ENCODE results near the gene SNTN. TPM values are rescaled to one million over a fixed set of nuclear protein-coding genes. Genes with fewer than 3 reads are reported as not detected.

SNTN gene
- total RNA-seq (2016; rRNA removed; fragmentation: Illumina TruSeq; extraction: Trizol), result not detected in 2 replicates
- not detected in 2 replicates for total RNA-seq (2016; cell fraction: cytosol; rRNA removed; fragmentation: Illumina TruSeq; extraction: Trizol; ENCODE audit: low read depth)
- total RNA-seq (2016; cell fraction: insoluble cytoplasmic fraction; rRNA removed; fragmentation: Illumina TruSeq; extraction: Trizol), result not detected in 2 replicates
- not detected in 2 replicates for total RNA-seq (2016; cell fraction: membrane; rRNA removed; fragmentation: Illumina TruSeq; extraction: Trizol)
- total RNA-seq (2016; cell fraction: nucleus; rRNA removed; fragmentation: Illumina TruSeq; extraction: Trizol), result not detected in 2 replicates
- polyA plus RNA-seq (2011; rRNA removed), result not detected in 2 replicates
- polyA plus RNA-seq (2011; cell fraction: cytosol; rRNA removed), result not detected in 2 replicates
- not detected in 2 replicates for polyA plus RNA-seq (2011; cell fraction: nucleus; rRNA removed)
- polyA plus RNA-seq (2012), result not detected in 2 replicates
- not detected in 2 replicates for polyA plus RNA-seq (2016; cell fraction: cytosol; fragmentation: Illumina TruSeq; extraction: Trizol; ENCODE audit: low read depth)
- polyA plus RNA-seq (2016; cell fraction: insoluble cytoplasmic fraction; fragmentation: Illumina TruSeq; extraction: Trizol; ENCODE audit: low read depth), result not detected in 2 replicates
- polyA plus RNA-seq (2016; cell fraction: membrane; fragmentation: Illumina TruSeq; extraction: Trizol; ENCODE audit: low read depth), result not detected in 2 replicates
- not detected in 2 replicates for polyA plus RNA-seq (2016; cell fraction: nucleus; fragmentation: Illumina TruSeq; extraction: Trizol; ENCODE audit: insufficient read depth, low read depth)
- polyA minus RNA-seq (2011; rRNA and poly(A)+ RNA removed; ENCODE audit: low replicate concordance), result not detected in 2 replicates
- polyA minus RNA-seq (2011; cell fraction: cytosol; rRNA and poly(A)+ RNA removed), result not detected in 2 replicates
- not detected in 2 replicates for polyA minus RNA-seq (2011; cell fraction: nucleus; rRNA and poly(A)+ RNA removed)
- Bru-seq, nascent RNA, result not detected
- BruChase-seq, experiment 1, labeled RNA remaining after a 6-hour chase, result not detected
- not detected for BruChase-seq, experiment 2, labeled RNA remaining after a 2-hour chase
- long read RNA-seq, experiment 1, result 0 reads
- long read RNA-seq, experiment 2, result 0 reads

DNA sequence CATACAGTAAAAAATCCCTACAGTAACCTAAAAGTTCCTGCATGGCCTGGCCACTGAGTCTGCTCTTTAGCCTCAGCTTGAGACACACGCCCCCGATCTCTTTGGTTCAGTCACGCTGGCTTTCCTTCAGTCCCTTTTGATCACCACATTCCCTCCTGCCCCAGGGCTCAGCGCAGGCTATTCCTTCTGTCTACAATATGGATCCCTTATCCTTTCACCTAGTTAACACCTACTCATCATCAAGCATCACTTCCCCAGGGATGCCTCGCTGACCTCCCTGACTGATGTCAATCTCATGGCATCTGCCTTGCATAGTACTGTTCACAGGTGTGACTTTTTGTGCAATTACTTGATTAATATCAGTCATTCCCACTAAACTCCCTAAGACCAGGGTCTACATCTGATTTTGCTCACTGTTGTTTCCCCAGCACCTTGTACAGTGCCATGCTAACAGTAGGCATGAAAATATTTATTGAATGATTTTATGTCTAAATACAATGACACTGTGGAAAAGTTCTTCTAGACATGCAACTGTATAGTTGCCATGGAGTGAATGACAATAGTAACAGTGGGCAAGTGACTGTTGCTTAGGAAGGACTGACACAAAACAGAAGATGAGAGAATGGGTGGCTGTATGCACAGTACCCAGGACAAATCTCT lies at the start of gene SNTN:
Gene SNTN, plus strand, starts transcription at position 610 of the 660 bp plus-strand sequence. Its CDS starts 13 bp downstream, at position 623.
- no peak within 1 kb of the TSS for H3K9ac ChIP-seq (ENCODE audit: insufficient read depth, low read depth, low read length)
- TF ChIP-seq ZNF326 (CRISPR knock-in tag; IDR thresholded peaks at IDR 0.05; ENCODE audit: borderline replicate concordance), result no peak
- TF ChIP-seq XBP1 (CRISPR knock-in tag; IDR thresholded peaks at IDR 0.05), result no peak
- TF ChIP-seq, protein P1, sequence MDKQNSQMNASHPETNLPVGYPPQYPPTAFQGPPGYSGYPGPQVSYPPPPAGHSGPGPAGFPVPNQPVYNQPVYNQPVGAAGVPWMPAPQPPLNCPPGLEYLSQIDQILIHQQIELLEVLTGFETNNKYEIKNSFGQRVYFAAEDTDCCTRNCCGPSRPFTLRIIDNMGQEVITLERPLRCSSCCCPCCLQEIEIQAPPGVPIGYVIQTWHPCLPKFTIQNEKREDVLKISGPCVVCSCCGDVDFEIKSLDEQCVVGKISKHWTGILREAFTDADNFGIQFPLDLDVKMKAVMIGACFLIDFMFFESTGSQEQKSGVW (CRISPR knock-in tag; IDR thresholded peaks at IDR 0.05; ENCODE audit: borderline replicate concordance), result no peak
- TF ChIP-seq KLF15 (CRISPR knock-in tag; IDR thresholded peaks at IDR 0.05; ENCODE audit: borderline replicate concordance), result no peak
- TF ChIP-seq THAP11 (CRISPR knock-in tag; IDR thresholded peaks at IDR 0.05), result no peak
- no peak for TF ChIP-seq ZBTB20 (CRISPR knock-in tag; IDR thresholded peaks at IDR 0.05; ENCODE audit: borderline replicate concordance, low read depth)
- no peak for TF ChIP-seq MZF1 (CRISPR knock-in tag; IDR thresholded peaks at IDR 0.05; ENCODE audit: borderline replicate concordance)
- no peak for TF ChIP-seq ZNF737 (CRISPR knock-in tag; IDR thresholded peaks at IDR 0.05; ENCODE audit: borderline replicate concordance)
- no peak for TF ChIP-seq DPF2 (CRISPR knock-in tag; IDR thresholded peaks at IDR 0.05; ENCODE audit: borderline replicate concordance, low read depth)
- no peak for TF ChIP-seq BHLHE40 (IDR thresholded peaks at IDR 0.05; ENCODE audit: low read length)
- TF ChIP-seq BORCS8-MEF2B (CRISPR knock-in tag; IDR thresholded peaks at IDR 0.05), result no peak
- H3K27me3 ChIP-seq (ENCODE audit: control insufficient read depth in 1 of 2, insufficient read depth in 2 of 2, low read length in 2 of 2), result no peaks in the 10 kb centered on the region
- no peak within 1 kb of the TSS for H3K27ac ChIP-seq (ENCODE audit: extremely low read length, insufficient read depth, low read length)
- ChIA-PET POLR2A (no interaction called here), CTCF (ENCODE audit: low intra/inter-chr PET ratio, low total read pairs) (no interaction called here)
- H3K79me2 ChIP-seq (ENCODE audit: insufficient read depth, low read length), result no peaks in the 10 kb centered on the region
- WGBS (ENCODE audit: low lambda C conversion rate), result 6% methylated on average over 5 of the region's 5 CpGs
- no peaks in the 10 kb centered on the region for H3K4me1 ChIP-seq (ENCODE audit: insufficient read depth, low read length)
- DNase-seq (ENCODE audit: low spot score), result no peak
- H3K36me3 ChIP-seq (replicated peaks in 1 of 2; ENCODE audit: control insufficient read depth in 1 of 2, insufficient read depth in 2 of 2, low read length in 2 of 2), result no peaks in the 10 kb centered on the region
- BruUV-seq (replicated peaks), result no TSS peak
- H3K9me3 ChIP-seq (ENCODE audit: low read length), result no peaks in the 10 kb centered on the region
- FAIRE-seq, result no peak
- in situ Hi-C loops (cut with HindIII; ENCODE audit: extremely low pct_ligation_motif_present, low pct_unique_long_range_greater_than_20kb) (no loop called here), intact Hi-C loops (cut with micrococcal nuclease; ENCODE audit: unreplicated experiment) (no loop called here)
- no peak within 1 kb of the TSS for H3K4me3 ChIP-seq (replicated peaks in 1 of 3; ENCODE audit: insufficient read depth in 1 of 3, low read depth in 2 of 3, low read length in 3 of 3)
- no peak for ATAC-seq
- H3K4me2 ChIP-seq (ENCODE audit: low read depth, low read length), result no peak within 1 kb of the TSS
- H4K20me1 ChIP-seq (ENCODE audit: insufficient read depth, low read length), result no peaks in the 10 kb centered on the region
- H2AFZ ChIP-seq (ENCODE audit: low read length), result no peak within 1 kb of the TSS

All from HepG2 (cell line).